OCI-M2 (cell line): Measurements from ENCODE around the gene DNAH8.

Source experiments
- DNase-seq: peaks from one replicate; lab custom pipeline; 2025; ENCODE audit not compliant: unreplicated experiment; lab: John Stamatoyannopoulos, UW

Gene DNAH8

GRCh38 chr6:39062014-39062740, 347.1 kb downstream of the DNAH8 start:
- DNase-seq: no peak

GRCh38 chr6:39063526-39063925, 348.4 kb downstream of the DNAH8 start:
- DNase-seq: no peak

GRCh38 chr6:39065561-39065960, 350.4 kb downstream of the DNAH8 start:
- no peak for DNase-seq

- DNase-seq: no peak
Measured at GRCh38 chr6:39068391-39068790, 353.3 kb downstream of the DNAH8 start.

GRCh38 chr6:39072830-39073229, 357.7 kb downstream of the DNAH8 start:
- no peak for DNase-seq

GRCh38 chr6:39073471-39074355, 358.6 kb downstream of the DNAH8 start:
- DNase-seq: no peak

GRCh38 chr6:39074486-39074885, 359.4 kb downstream of the DNAH8 start:
- DNase-seq: no peak

- no peak for DNase-seq
Measured at GRCh38 chr6:39075010-39075686, 360.0 kb downstream of the DNAH8 start.

GRCh38 chr6:39075807-39076622, 360.9 kb downstream of the DNAH8 start:
- no peak for DNase-seq

- no peak for DNase-seq
Measured at GRCh38 chr6:39076623-39077535, 361.8 kb downstream of the DNAH8 start.

- no peak for DNase-seq
Measured at GRCh38 chr6:39077882-39078594, 362.9 kb downstream of the DNAH8 start.

- no peak for DNase-seq
Measured at GRCh38 chr6:39078695-39079094, 363.6 kb downstream of the DNAH8 start.

GRCh38 chr6:39079197-39080125, 364.4 kb downstream of the DNAH8 start:
- no peak for DNase-seq
